Karpas-422 (cell line): ENCODE measurements around the gene SPINT2. TPM values are rescaled to one million over a fixed set of nuclear protein-coding genes. Genes with fewer than 3 reads are reported as not detected.

Experiments used
- DNase-seq: peaks from one replicate; pipeline ENCODE4 v3.0.0-alpha.2; 2015
- H2AFZ ChIP-seq: fragments of 200-600 bp; sonication (generic); 2 replicates; pipeline ENCODE4 v1.6.1; 2014; ENCODE audit warnings: antibody characterized with exemption, low read length, mixed read lengths
- H3K27ac ChIP-seq: fragments of 200-600 bp; sonication (generic); 2 replicates; pipeline ENCODE4 v1.5.1; 2014; ENCODE audit warnings: mild to moderate bottlenecking, low read length, moderate library complexity
- H3K27me3 ChIP-seq: fragments of 200-600 bp; sonication (generic); 2 replicates; pipeline ENCODE4 v1.6.1; 2014; ENCODE audit warnings: low read length, mixed read lengths
- H3K36me3 ChIP-seq: fragments of 200-600 bp; sonication (generic); 2 replicates; pipeline ENCODE4 v1.6.1; 2014; ENCODE audit warnings: low read length, mixed read lengths; ENCODE audit not compliant: insufficient read depth
- H3K4me1 ChIP-seq: fragments of 200-600 bp; sonication (generic); 2 replicates; pipeline ENCODE4 v1.6.1; 2014; ENCODE audit warnings: mild to moderate bottlenecking, low read length, mixed read lengths
- H3K4me2 ChIP-seq: fragments of 200-600 bp; sonication (generic); 2 replicates; pipeline ENCODE4 v1.6.1; 2014; ENCODE audit warnings: low read length, low read depth, mild to moderate bottlenecking; ENCODE audit not compliant: poor library complexity, severe bottlenecking
- H3K4me3 ChIP-seq: fragments of 200-600 bp; sonication (generic); 2 replicates; pipeline ENCODE4 v1.5.1; 2014; ENCODE audit warnings: mild to moderate bottlenecking, antibody characterized with exemption, low read length, mixed read lengths
- H3K79me2 ChIP-seq: fragments of 200-600 bp; sonication (generic); 2 replicates; pipeline ENCODE4 v1.6.1; 2014; ENCODE audit warnings: mild to moderate bottlenecking, low read length, mixed read lengths
- H3K9ac ChIP-seq: fragments of 200-600 bp; sonication (generic); 2 replicates; pipeline ENCODE4 v1.6.0; 2014; ENCODE audit warnings: low read length
- H3K9me2 ChIP-seq: fragments of 200-600 bp; sonication (generic), shearing (Covaris generic); replicated peaks from 2 replicates; pipeline ENCODE4 v1.6.0; 2014; ENCODE audit warnings: mild to moderate bottlenecking, low read length, moderate library complexity; ENCODE audit not compliant: insufficient read depth
- H3K9me3 ChIP-seq: fragments of 300-700, 200-600 bp; sonication (generic); 2 replicates; pipeline ENCODE4 v1.6.1; 2014; ENCODE audit warnings: low read length, mixed read lengths
- H4K20me1 ChIP-seq: fragments of 200-600 bp; sonication (generic); 2 replicates; pipeline ENCODE4 v1.6.1; 2014; ENCODE audit warnings: mild to moderate bottlenecking, antibody characterized with exemption, low read length, low read depth; ENCODE audit not compliant: insufficient read depth
- total RNA-seq: library from RNA; depleted of rRNA; stranded (reverse); fragments of >200 nt; shearing (Covaris generic); gene quantifications from 2 replicates; pipeline ENCODE4 v1.2.3, GENCODE V29; 2014; ENCODE audit warnings: low replicate concordance

The SPINT2 gene
- total RNA-seq, 1 experiment from 2014 or later = 0.22 TPM

DNA sequence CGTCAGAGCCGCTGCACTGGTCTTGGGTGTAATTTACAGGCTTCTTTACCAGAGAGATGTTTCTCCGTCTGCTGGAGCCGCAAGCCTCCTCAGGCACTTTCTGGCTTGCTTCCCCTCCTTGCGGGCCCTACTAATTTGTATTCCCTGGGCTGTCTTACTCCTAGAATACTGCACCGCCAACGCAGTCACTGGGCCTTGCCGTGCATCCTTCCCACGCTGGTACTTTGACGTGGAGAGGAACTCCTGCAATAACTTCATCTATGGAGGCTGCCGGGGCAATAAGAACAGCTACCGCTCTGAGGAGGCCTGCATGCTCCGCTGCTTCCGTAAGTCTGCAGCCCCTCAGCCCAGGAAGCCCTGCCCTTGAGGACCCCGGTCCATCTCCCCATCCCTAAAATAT, 25.6 kb downstream of the SPINT2 start:
- no peaks in the 10 kb centered on the region for H3K9me2 ChIP-seq
- no peak overlapping the region for H3K4me3 ChIP-seq
- H3K27me3 ChIP-seq = no peaks in the 10 kb centered on the region
- DNase-seq = no peak
- no peak overlapping the region for H3K4me2 ChIP-seq
- no peaks in the 10 kb centered on the region for H3K4me1 ChIP-seq
- no peak overlapping the region for H3K9ac ChIP-seq
- no peaks in the 10 kb centered on the region for H3K9me3 ChIP-seq
- H3K79me2 ChIP-seq = no peaks in the 10 kb centered on the region
- H4K20me1 ChIP-seq = no peaks in the 10 kb centered on the region
- H2AFZ ChIP-seq = no peak overlapping the region
- no peaks in the 10 kb centered on the region for H3K36me3 ChIP-seq
- H3K27ac ChIP-seq = no peak overlapping the region

- H3K9me2 ChIP-seq = no peaks in the 10 kb centered on the region
- no peak overlapping the region for H3K9ac ChIP-seq
- H3K9me3 ChIP-seq = no peaks in the 10 kb centered on the region
- H3K4me2 ChIP-seq = no peak overlapping the region
- DNase-seq = no peak
- H3K36me3 ChIP-seq = no peaks in the 10 kb centered on the region
- H3K4me3 ChIP-seq = no peak overlapping the region
- H2AFZ ChIP-seq = no peak overlapping the region
- H4K20me1 ChIP-seq = no peaks in the 10 kb centered on the region
- H3K27ac ChIP-seq = no peak overlapping the region
- H3K4me1 ChIP-seq = no peaks in the 10 kb centered on the region
- H3K27me3 ChIP-seq = no peaks in the 10 kb centered on the region
- no peaks in the 10 kb centered on the region for H3K79me2 ChIP-seq
Observed at GRCh38 chr19:38290631-38291147, 26.3 kb downstream of the SPINT2 start.

- Histone ChIP-seq H3K4me3 (no peak overlapping the region), H2AFZ (no peak overlapping the region), H3K4me1 (no peaks in the 10 kb centered on the region), H3K27ac (no peak overlapping the region), H4K20me1 (no peaks in the 10 kb centered on the region), H3K36me3 (no peaks in the 10 kb centered on the region), H3K9ac (no peak overlapping the region), H3K27me3 (no peaks in the 10 kb centered on the region), H3K4me2 (no peak overlapping the region), H3K9me3 (no peaks in the 10 kb centered on the region), H3K79me2 (no peaks in the 10 kb centered on the region), H3K9me2 (no peaks in the 10 kb centered on the region)
- no peak for DNase-seq
Observed at GRCh38 chr19:38291855-38292254, 27.5 kb downstream of the SPINT2 start.

DNA sequence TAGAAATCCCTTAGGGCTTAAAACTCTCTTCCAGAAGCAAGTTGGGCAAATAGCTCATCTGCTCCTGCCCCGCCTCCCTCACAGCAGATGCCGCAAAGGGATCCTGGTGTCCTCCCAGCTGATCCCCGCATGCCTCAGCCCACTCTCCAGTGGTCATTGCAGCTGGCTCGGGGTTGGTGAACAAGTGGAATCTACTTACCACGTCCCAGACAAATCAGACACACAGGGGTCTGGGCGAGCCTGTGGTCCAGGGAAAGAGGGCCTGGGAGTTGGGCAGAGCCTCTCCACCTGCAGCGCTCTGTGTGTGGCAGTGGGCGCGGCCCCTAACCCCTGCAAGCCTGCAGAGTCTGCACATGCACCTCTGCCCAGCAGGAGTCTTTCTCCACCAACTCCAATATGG, 28.9 kb downstream of the SPINT2 start:
- H2AFZ ChIP-seq = no peak overlapping the region
- H3K27ac ChIP-seq = no peak overlapping the region
- no peaks in the 10 kb centered on the region for H3K9me2 ChIP-seq
- no peak for DNase-seq
- no peaks in the 10 kb centered on the region for H4K20me1 ChIP-seq
- H3K4me1 ChIP-seq = no peaks in the 10 kb centered on the region
- no peak overlapping the region for H3K4me2 ChIP-seq
- no peaks in the 10 kb centered on the region for H3K27me3 ChIP-seq
- no peak overlapping the region for H3K4me3 ChIP-seq
- no peaks in the 10 kb centered on the region for H3K9me3 ChIP-seq
- H3K36me3 ChIP-seq = no peaks in the 10 kb centered on the region
- H3K9ac ChIP-seq = no peak overlapping the region
- H3K79me2 ChIP-seq = no peaks in the 10 kb centered on the region

GRCh38 chr19:38294090-38294489, 29.7 kb downstream of the SPINT2 start:
- Histone ChIP-seq H3K79me2 (no peaks in the 10 kb centered on the region), H3K9me3 (no peaks in the 10 kb centered on the region), H3K4me3 (no peak overlapping the region), H3K27ac (no peak overlapping the region), H3K9me2 (no peaks in the 10 kb centered on the region), H4K20me1 (no peaks in the 10 kb centered on the region), H3K9ac (no peak overlapping the region), H3K36me3 (no peaks in the 10 kb centered on the region), H3K27me3 (no peaks in the 10 kb centered on the region), H2AFZ (no peak overlapping the region), H3K4me1 (no peaks in the 10 kb centered on the region), H3K4me2 (no peak overlapping the region)
- DNase-seq = no peak

DNA sequence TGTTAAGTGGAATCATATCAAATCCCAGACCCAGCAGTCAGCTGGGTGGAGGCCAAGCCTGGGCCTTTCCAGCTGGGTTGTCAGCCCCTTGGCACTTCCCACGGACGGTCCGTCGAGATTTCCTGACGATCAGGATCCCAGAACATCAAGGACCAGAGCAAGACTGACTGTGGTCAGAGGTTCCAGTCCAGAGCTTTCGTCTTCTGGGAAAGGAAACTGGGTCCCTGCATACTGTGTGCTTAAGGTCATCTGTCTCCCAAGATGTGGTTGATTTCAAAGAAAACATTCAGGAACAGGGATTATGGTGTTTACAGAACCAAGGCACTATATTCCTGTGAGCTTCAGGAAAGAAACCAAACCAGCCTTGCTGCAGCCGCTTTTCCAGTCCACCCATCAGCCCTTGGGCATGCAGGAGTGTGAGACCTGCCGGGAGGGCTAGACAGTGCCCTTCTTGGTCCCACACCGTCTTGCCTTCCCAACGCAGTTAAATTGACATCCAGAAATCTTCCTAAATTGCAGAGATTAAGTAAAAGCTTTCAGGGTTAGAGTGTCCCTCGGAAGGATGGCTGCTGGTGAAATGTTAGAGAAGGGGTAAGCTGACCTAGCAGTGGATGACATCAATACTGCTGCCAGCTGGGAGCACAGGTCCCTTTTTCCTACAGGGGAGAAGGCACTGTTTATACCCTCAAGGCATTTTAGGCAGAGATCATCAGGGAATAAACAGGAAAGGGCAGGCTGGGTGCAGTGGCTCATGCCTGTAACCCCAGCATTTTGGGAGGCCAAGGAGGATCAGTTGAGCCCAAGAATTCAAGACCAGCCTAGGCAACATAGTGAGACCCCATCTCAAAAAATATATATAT, 34.7 kb downstream of the SPINT2 start:
- Histone ChIP-seq H3K9me2 (no peaks in the 10 kb centered on the region), H3K4me2 (no peak overlapping the region), H3K27me3 (no peaks in the 10 kb centered on the region), H3K4me3 (no peak overlapping the region), H3K4me1 (no peaks in the 10 kb centered on the region), H2AFZ (no peak overlapping the region), H3K36me3 (no peaks in the 10 kb centered on the region), H3K27ac (no peak overlapping the region), H4K20me1 (no peaks in the 10 kb centered on the region), H3K9ac (no peak overlapping the region), H3K9me3 (no peaks in the 10 kb centered on the region), H3K79me2 (no peaks in the 10 kb centered on the region)
- DNase-seq = no peak

DNA sequence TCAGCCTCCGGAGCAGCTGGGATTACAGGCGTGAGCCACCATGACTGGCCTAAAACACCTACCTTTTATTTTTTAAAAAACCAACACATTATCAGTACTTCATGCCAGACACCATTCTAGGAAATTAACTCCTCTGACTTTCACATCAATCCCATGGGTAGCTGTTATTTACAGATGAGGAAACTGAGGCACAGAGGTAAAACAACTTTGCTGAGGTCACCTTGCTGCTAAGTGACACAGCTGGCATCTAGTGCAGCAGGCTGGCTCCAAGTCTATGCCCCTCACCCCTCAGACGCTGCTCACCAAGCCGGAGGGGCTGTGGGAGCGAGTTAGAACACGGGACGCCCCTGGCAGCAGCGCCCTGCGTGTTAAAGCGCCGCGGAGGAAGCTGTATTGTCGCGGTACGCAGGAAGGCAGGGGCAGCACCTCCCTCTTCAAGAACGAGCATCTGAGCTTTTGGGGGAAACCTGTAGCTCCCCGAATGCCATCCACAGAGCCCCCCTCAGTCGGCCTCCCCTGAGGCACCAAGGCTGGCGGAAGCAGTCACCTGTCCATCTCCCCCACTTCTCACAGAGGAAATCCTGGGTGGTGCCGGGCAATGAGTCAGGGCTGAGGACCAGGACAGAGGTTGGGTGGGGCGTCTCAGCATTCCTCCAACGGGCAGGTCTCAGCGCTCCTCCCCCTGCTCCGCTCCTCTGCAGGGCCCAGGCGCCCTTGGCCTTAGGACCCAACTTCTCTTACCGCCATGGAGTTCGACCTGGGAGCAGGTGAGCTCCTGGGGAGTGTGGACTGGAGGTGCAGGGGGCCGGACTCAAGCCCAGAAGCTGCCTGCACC, 39.4 kb downstream of the SPINT2 start, which contains the start of gene C19orf33:
Gene C19orf33 (plus strand): TSS at position 735 of the 835 bp plus-strand sequence. CDS start 11 bp downstream, at position 746.
- no peak within 1 kb of the TSS for H3K4me3 ChIP-seq
- no peak within 1 kb of the TSS for H2AFZ ChIP-seq
- no peaks in the 10 kb centered on the region for H3K79me2 ChIP-seq
- no peaks in the 10 kb centered on the region for H3K9me2 ChIP-seq
- no peak within 1 kb of the TSS for H3K4me2 ChIP-seq
- H3K9ac ChIP-seq = no peak within 1 kb of the TSS
- H3K9me3 ChIP-seq = no peaks in the 10 kb centered on the region
- no peaks in the 10 kb centered on the region for H3K27me3 ChIP-seq
- no peak within 1 kb of the TSS for H3K27ac ChIP-seq
- DNase-seq = no peak
- H3K36me3 ChIP-seq = no peaks in the 10 kb centered on the region
- no peaks in the 10 kb centered on the region for H3K4me1 ChIP-seq
- no peaks in the 10 kb centered on the region for H4K20me1 ChIP-seq

DNA sequence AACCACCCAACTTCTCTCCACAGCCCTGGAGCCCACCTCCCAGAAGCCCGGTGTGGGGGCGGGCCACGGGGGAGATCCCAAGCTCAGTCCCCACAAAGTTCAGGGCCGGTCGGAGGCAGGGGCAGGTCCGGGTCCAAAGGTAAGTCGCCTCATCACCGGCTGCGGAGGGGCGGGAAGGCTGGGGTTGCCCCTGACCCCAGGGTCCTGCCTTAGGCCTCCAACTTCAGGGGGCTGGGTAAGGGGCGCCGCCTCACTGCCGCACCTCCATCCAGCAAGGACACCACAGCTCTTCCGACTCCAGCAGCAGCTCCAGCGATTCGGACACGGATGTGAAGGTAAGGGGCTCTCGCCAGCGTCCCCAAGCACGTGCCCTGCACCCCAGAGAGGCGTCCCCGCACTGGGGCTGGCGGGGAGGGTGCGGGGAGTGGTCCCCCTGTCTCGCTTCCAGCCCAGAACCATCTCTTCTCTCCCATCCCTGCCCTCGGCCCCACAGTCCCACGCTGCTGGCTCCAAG, 40.0 kb downstream of the SPINT2 start:
- Histone ChIP-seq H3K9ac (no peak overlapping the region), H4K20me1 (no peaks in the 10 kb centered on the region), H3K9me2 (no peaks in the 10 kb centered on the region), H2AFZ (no peak overlapping the region), H3K36me3 (no peaks in the 10 kb centered on the region), H3K79me2 (no peaks in the 10 kb centered on the region), H3K27ac (no peak overlapping the region), H3K4me2 (no peak overlapping the region), H3K4me3 (no peak overlapping the region), H3K9me3 (no peaks in the 10 kb centered on the region), H3K27me3 (no peaks in the 10 kb centered on the region), H3K4me1 (no peaks in the 10 kb centered on the region)
- DNase-seq = no peak
